NT2/D1 (cell line): Measurements from ENCODE around the gene COPZ1.
A peak's percentile ranks its signal among the peaks of the same experiment; 100 is the strongest.

Source experiments
- DNase-seq: peaks from one replicate; pipeline ENCODE4 v3.0.0-alpha.2; 2011; ENCODE audit warnings: low read depth, low spot score
- H3K27me3 ChIP-seq: 2 replicates; pipeline ENCODE4 v1.6.0; 2011; ENCODE audit warnings: mild to moderate bottlenecking; ENCODE audit not compliant: insufficient read length, insufficient read depth
- H3K36me3 ChIP-seq: 2 replicates; pipeline ENCODE4 v1.6.1; 2011; ENCODE audit warnings: mild to moderate bottlenecking, low read length, mixed read lengths; ENCODE audit not compliant: insufficient read depth, insufficient read length
- H3K4me1 ChIP-seq: 2 replicates; pipeline ENCODE4 v1.5.1; 2011; ENCODE audit not compliant: insufficient read depth, insufficient read length
- H3K4me3 ChIP-seq: 2 replicates; pipeline ENCODE4 v1.5.1; 2011; ENCODE audit warnings: low read depth; ENCODE audit not compliant: insufficient read length
- H3K9ac ChIP-seq: 2 replicates; pipeline ENCODE4 v1.6.0; 2011; ENCODE audit warnings: low read depth; ENCODE audit not compliant: insufficient read length
- H3K9me3 ChIP-seq: 2 replicates; pipeline ENCODE4 v1.5.1; 2011; ENCODE audit warnings: mild to moderate bottlenecking, low read length; ENCODE audit not compliant: insufficient read depth
- SUZ12 ChIP-seq: IDR thresholded peaks from 2 replicates; pipeline ENCODE4 v1.6.1; 2011; ENCODE audit not compliant: insufficient read length, insufficient read depth; ENCODE audit errors: extremely low read depth
- YY1 ChIP-seq: IDR thresholded peaks from 2 replicates; pipeline ENCODE4 v1.6.1; 2011; ENCODE audit not compliant: insufficient read length, insufficient read depth
- ZNF274 ChIP-seq: IDR thresholded peaks from 2 replicates; pipeline ENCODE4 v1.6.1; 2011; ENCODE audit warnings: mild to moderate bottlenecking, low read depth, low read length

COPZ1 gene

GRCh38 chr12:54341378-54342300, 16.7 kb downstream of the COPZ1 start:
- Histone ChIP-seq H3K36me3 (peaks cover 63% of the 10 kb centered on the region), H3K9me3 (no peaks in the 10 kb centered on the region), H3K4me1 (peaks cover 2% of the 10 kb centered on the region), H3K4me3 (no peak overlapping the region), H3K27me3 (no peaks in the 10 kb centered on the region), H3K9ac (no peak overlapping the region)
- TF ChIP-seq ZNF274: no peak
- TF ChIP-seq YY1: no peak
- TF ChIP-seq SUZ12: no peak
- DNase-seq: no peak

- H3K27me3 ChIP-seq: no peaks in the 10 kb centered on the region
- peaks cover 14% of the 10 kb centered on the region for H3K4me1 ChIP-seq
- no peaks in the 10 kb centered on the region for H3K9me3 ChIP-seq
- no peak overlapping the region for H3K4me3 ChIP-seq
- peaks cover 69% of the 10 kb centered on the region for H3K36me3 ChIP-seq
- no peak for TF ChIP-seq SUZ12
- TF ChIP-seq ZNF274: no peak
- no peak for TF ChIP-seq YY1
- no peak overlapping the region for H3K9ac ChIP-seq
- DNase-seq: no peak
Observed at GRCh38 chr12:54349036-54349435, 24.1 kb downstream of the COPZ1 start.

GRCh38 chr12:54349679-54350078, 24.7 kb downstream of the COPZ1 start:
- DNase-seq: no peak
- peaks cover 67% of the 10 kb centered on the region for H3K36me3 ChIP-seq
- H3K9ac ChIP-seq: no peak overlapping the region
- H3K4me1 ChIP-seq: peaks cover 14% of the 10 kb centered on the region
- H3K27me3 ChIP-seq: no peaks in the 10 kb centered on the region
- H3K4me3 ChIP-seq: no peak overlapping the region
- no peak for TF ChIP-seq ZNF274
- no peak for TF ChIP-seq SUZ12
- TF ChIP-seq YY1: no peak
- no peaks in the 10 kb centered on the region for H3K9me3 ChIP-seq

- no peak for TF ChIP-seq YY1
- no peak for TF ChIP-seq ZNF274
- no peak for TF ChIP-seq SUZ12
- Histone ChIP-seq H3K9ac (no peak overlapping the region), H3K27me3 (no peaks in the 10 kb centered on the region), H3K4me3 (no peak overlapping the region), H3K9me3 (no peaks in the 10 kb centered on the region), H3K4me1 (peaks cover 21% of the 10 kb centered on the region), H3K36me3 (peaks cover 57% of the 10 kb centered on the region)
- no peak for DNase-seq
Observed at GRCh38 chr12:54350743-54351142, 25.8 kb downstream of the COPZ1 start.

- H3K9ac ChIP-seq: no peak overlapping the region
- TF ChIP-seq SUZ12 (no peak), YY1 (no peak), ZNF274 (no peak)
- H3K4me1 ChIP-seq: peaks cover 23% of the 10 kb centered on the region
- H3K36me3 ChIP-seq: peaks cover 53% of the 10 kb centered on the region
- H3K9me3 ChIP-seq: no peaks in the 10 kb centered on the region
- no peak for DNase-seq
- no peaks in the 10 kb centered on the region for H3K27me3 ChIP-seq
- no peak overlapping the region for H3K4me3 ChIP-seq
Observed at GRCh38 chr12:54351341-54351740, 26.4 kb downstream of the COPZ1 start.

- DNase-seq: peak; percentile 90
- Histone ChIP-seq H3K4me1 (peaks cover 26% of the 10 kb centered on the region), H3K27me3 (no peaks in the 10 kb centered on the region), H3K9ac (peak overlapping the region; percentile 58), H3K9me3 (no peaks in the 10 kb centered on the region), H3K4me3 (peak overlapping the region; percentile 13), H3K36me3 (peaks cover 46% of the 10 kb centered on the region)
- no peak for TF ChIP-seq ZNF274
- TF ChIP-seq YY1: peak; percentile 7
Observed at GRCh38 chr12:54352022-54352531, 27.1 kb downstream of the COPZ1 start.
